ENCODE results near the gene BHLHA15. TPM values are rescaled to one million over a fixed set of nuclear protein-coding genes. Genes with fewer than 3 reads are reported as not detected.

Gene BHLHA15
- total RNA-seq, 1 experiment from 2014 or later, result 5.2 TPM

GRCh38 chr7:98233219-98234070 is 22.2 kb downstream of the BHLHA15 start:
- no peak overlapping the region for H3K4me2 ChIP-seq (ENCODE audit: low read length)
- H3K9ac ChIP-seq (ENCODE audit: low read length), result no peak overlapping the region
- ChIA-PET CTCF (no interaction called here), RAD21 (ENCODE audit: low non-redundant PET in 1 of 2, low total read pairs in 2 of 2, uncharacterized antibody in 2 of 2, unreplicated experiment in 2 of 2) (no interaction called here), POLR2A (no interaction called here)
- H3K4me1 ChIP-seq (ENCODE audit: control insufficient read depth in 1 of 2, insufficient read depth in 2 of 2, low read length in 2 of 2), result no peaks in the 10 kb centered on the region
- intact Hi-C loops (cut with micrococcal nuclease), result no loop called here
- no peak overlapping the region for H3K27ac ChIP-seq (ENCODE audit: low read depth, low read length)
- TF ChIP-seq ZNF274 (IDR thresholded peaks at IDR 0.05; ENCODE audit: low read depth, low read length), result no peak
- no peak for TF ChIP-seq RAD21 (IDR thresholded peaks at IDR 0.05; ENCODE audit: low read depth)
- no peak for TF ChIP-seq ELF1 (IDR thresholded peaks at IDR 0.05; ENCODE audit: borderline replicate concordance, low read depth)
- TF ChIP-seq CEBPB (IDR thresholded peaks at IDR 0.05; ENCODE audit: low read depth), result no peak
- TF ChIP-seq EGR1 (IDR thresholded peaks at IDR 0.05; ENCODE audit: low read depth), result no peak
- TF ChIP-seq POLR2AphosphoS5 (IDR thresholded peaks at IDR 0.05; ENCODE audit: low read depth, low read length), result no peak
- no peak for TF ChIP-seq SP1 (IDR thresholded peaks at IDR 0.05; ENCODE audit: low read depth)
- no peak for TF ChIP-seq EZH2phosphoT487 (IDR thresholded peaks at IDR 0.05; ENCODE audit: borderline replicate concordance)
- no TSS peak for BruUV-seq (replicated peaks)
- H3K79me2 ChIP-seq (ENCODE audit: insufficient read depth, low read length), result no peaks in the 10 kb centered on the region
- no peak overlapping the region for H3K4me3 ChIP-seq (replicated peaks in 1 of 2; ENCODE audit: low read depth in 1 of 2, low read length in 2 of 2)
- DNase-seq (ENCODE audit: low read depth, low spot score) (no peak), ATAC-seq (no peak)
- no peaks in the 10 kb centered on the region for H3K9me3 ChIP-seq (ENCODE audit: control insufficient read depth in 1 of 2, insufficient read depth in 1 of 2, low read depth in 1 of 2, low read length in 2 of 2)
- no peaks in the 10 kb centered on the region for H3K27me3 ChIP-seq (ENCODE audit: insufficient read depth, low read length)
- H4K20me1 ChIP-seq (ENCODE audit: insufficient read depth), result no peaks in the 10 kb centered on the region
- H2AFZ ChIP-seq (ENCODE audit: low read depth, low read length, poor library complexity, severe bottlenecking), result no peak overlapping the region
- H3K36me3 ChIP-seq (ENCODE audit: control insufficient read depth in 1 of 2, insufficient read depth in 2 of 2, low read length in 2 of 2), result no peaks in the 10 kb centered on the region
- H3K9me2 ChIP-seq (ENCODE audit: insufficient read depth), result no peaks in the 10 kb centered on the region

DNA sequence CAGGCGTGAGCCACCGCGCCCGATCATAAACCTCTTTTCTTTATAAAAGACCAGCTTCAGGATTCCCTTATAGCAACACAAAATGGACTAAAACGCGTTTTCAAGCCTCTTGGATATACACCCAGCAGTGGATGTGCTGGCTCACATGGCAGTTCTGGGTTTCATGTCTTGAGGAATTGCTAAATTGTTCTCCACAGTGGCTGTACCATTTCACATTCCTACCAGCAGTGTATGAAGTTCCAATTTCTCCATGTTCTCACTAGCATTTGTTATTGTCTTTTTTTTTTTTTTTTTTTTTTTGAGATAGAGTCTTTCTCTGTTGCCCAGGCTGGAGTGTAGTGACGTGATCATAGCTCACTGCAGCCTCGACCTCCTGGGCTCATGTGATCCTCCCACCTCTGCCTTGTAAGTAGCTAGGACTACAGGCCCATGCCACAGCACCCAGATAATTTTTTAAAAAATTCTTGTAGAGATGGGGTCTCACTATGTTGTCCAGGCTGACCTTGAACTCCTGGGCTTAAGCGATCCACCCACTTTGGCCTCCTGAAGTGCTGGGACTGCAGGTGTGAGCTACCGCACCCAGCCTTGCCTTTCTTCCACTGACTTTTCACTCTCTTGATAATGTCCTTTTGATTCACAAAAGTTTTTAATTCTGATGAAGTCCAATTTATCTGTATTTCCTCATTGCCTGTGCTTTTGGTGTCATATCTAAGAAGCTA is 23.3 kb downstream of the BHLHA15 start:
- ChIA-PET POLR2A (no interaction called here), RAD21 (ENCODE audit: low non-redundant PET in 1 of 2, low total read pairs in 2 of 2, uncharacterized antibody in 2 of 2, unreplicated experiment in 2 of 2) (no interaction called here), CTCF (no interaction called here)
- Histone ChIP-seq H3K9ac (ENCODE audit: low read length) (no peak overlapping the region), H3K4me3 (replicated peaks in 1 of 2; ENCODE audit: low read depth in 1 of 2, low read length in 2 of 2) (no peak overlapping the region), H3K27me3 (ENCODE audit: insufficient read depth, low read length) (no peaks in the 10 kb centered on the region), H3K27ac (ENCODE audit: low read depth, low read length) (no peak overlapping the region), H3K4me1 (ENCODE audit: control insufficient read depth in 1 of 2, insufficient read depth in 2 of 2, low read length in 2 of 2) (no peaks in the 10 kb centered on the region), H3K36me3 (ENCODE audit: control insufficient read depth in 1 of 2, insufficient read depth in 2 of 2, low read length in 2 of 2) (no peaks in the 10 kb centered on the region; a peak in 1 of 4 replicates), H3K4me2 (ENCODE audit: low read length) (no peak overlapping the region), H2AFZ (ENCODE audit: low read depth, low read length, poor library complexity, severe bottlenecking) (no peak overlapping the region), H3K9me2 (ENCODE audit: insufficient read depth) (no peaks in the 10 kb centered on the region), H3K9me3 (ENCODE audit: control insufficient read depth in 1 of 2, insufficient read depth in 1 of 2, low read depth in 1 of 2, low read length in 2 of 2) (no peaks in the 10 kb centered on the region), H4K20me1 (ENCODE audit: insufficient read depth) (no peaks in the 10 kb centered on the region), H3K79me2 (ENCODE audit: insufficient read depth, low read length) (no peaks in the 10 kb centered on the region)
- intact Hi-C loops (cut with micrococcal nuclease), result no loop called here
- DNase-seq (ENCODE audit: low read depth, low spot score) (no peak), ATAC-seq (no peak)
- TF ChIP-seq EGR1 (IDR thresholded peaks at IDR 0.05; ENCODE audit: low read depth), result no peak
- BruUV-seq (replicated peaks), result no TSS peak
